CD14-positive monocyte (primary cell): ENCODE measurements around the gene TRABD. TPM values are rescaled to one million over a fixed set of nuclear protein-coding genes. Genes with fewer than 3 reads are reported as not detected.
A peak's percentile ranks its signal among the peaks of the same experiment; 100 is the strongest.

Source experiments
- DNase-seq, 3 donors: peaks; one replicate each; pipeline ENCODE4 v3.0.0-alpha.2; 2011 to 2022
- H2AFZ ChIP-seq: 2 replicates; pipeline ENCODE4 v1.6.0; 2012; ENCODE audit warnings: mild to moderate bottlenecking, low read depth, low read length, inconsistent platforms; ENCODE audit not compliant: insufficient read depth, poor library complexity, severe bottlenecking
- H3K27ac ChIP-seq, 2 donors: 1 replicate in 1 of 2; 2 replicates in 1 of 2; pipeline ENCODE4 v1.5.1; 2012 to 2013; ENCODE audit warnings: low read length in 2 of 2, control low read depth in 1 of 2, inconsistent platforms in 1 of 2, low read depth in 1 of 2, mild to moderate bottlenecking in 1 of 2
- H3K27me3 ChIP-seq, 2 donors: one replicate each; pipeline versions ENCODE4 v1.6.0 to v1.6.1; 2011 to 2013; ENCODE audit warnings: low read length in 2 of 2; ENCODE audit not compliant: control insufficient read depth in 2 of 2, insufficient read depth in 2 of 2
- H3K36me3 ChIP-seq, 2 donors: replicated peaks in 1 of 2; 1 replicate in 1 of 2; 2 replicates in 1 of 2; pipeline versions ENCODE4 v1.5.1 to v1.6.1; 2012 to 2013; ENCODE audit warnings: low read length in 2 of 2, control low read depth in 1 of 2, inconsistent platforms in 1 of 2, mild to moderate bottlenecking in 1 of 2; ENCODE audit not compliant: insufficient read depth in 2 of 2, control insufficient read depth in 1 of 2
- H3K4me1 ChIP-seq, 2 donors: 1 replicate in 1 of 2; 2 replicates in 1 of 2; pipeline versions ENCODE4 v1.5.1 to v1.6.1; 2012 to 2013; ENCODE audit warnings: low read length in 2 of 2, control low read depth in 1 of 2, inconsistent platforms in 1 of 2, mild to moderate bottlenecking in 1 of 2, moderate library complexity in 1 of 2; ENCODE audit not compliant: insufficient read depth in 2 of 2, control insufficient read depth in 1 of 2
- H3K4me2 ChIP-seq: replicated peaks from 2 replicates; pipeline ENCODE3; 2012; ENCODE audit warnings: low read length, moderate library complexity, mild to moderate bottlenecking; ENCODE audit not compliant: poor library complexity, severe bottlenecking; ENCODE audit errors: extremely low read depth
- H3K4me3 ChIP-seq, 3 experiments: fragments of 200-600 bp in 1 of 3; sonication (generic) in 1 of 3; replicated peaks in 1 of 3; 1 replicate in 2 of 3; 2 replicates in 1 of 3; pipeline ENCODE4 v1.5.1; 2011 to 2013; ENCODE audit warnings: low read length in 3 of 3, mild to moderate bottlenecking in 3 of 3, control low read depth in 2 of 3, low read depth in 2 of 3, inconsistent platforms in 1 of 3, moderate library complexity in 1 of 3
- H3K79me2 ChIP-seq: 2 replicates; pipeline ENCODE4 v1.6.0; 2012; ENCODE audit warnings: mild to moderate bottlenecking, control low read depth, inconsistent platforms, low read length, moderate library complexity; ENCODE audit not compliant: insufficient read depth
- H3K9ac ChIP-seq: 2 replicates; pipeline ENCODE4 v1.6.0; 2017; ENCODE audit warnings: low read length, mild to moderate bottlenecking; ENCODE audit not compliant: insufficient read depth, poor library complexity, severe bottlenecking
- H3K9me3 ChIP-seq, 2 donors: replicated peaks in 1 of 2; 1 replicate in 1 of 2; 2 replicates in 1 of 2; pipeline versions ENCODE4 v1.5.1 to v1.6.1; 2012 to 2013; ENCODE audit warnings: low read length in 2 of 2, control low read depth in 1 of 2; ENCODE audit not compliant: control insufficient read depth in 1 of 2, insufficient read depth in 1 of 2
- H4K20me1 ChIP-seq: 2 replicates; pipeline ENCODE4 v1.6.0; 2012; ENCODE audit warnings: mild to moderate bottlenecking, low read length, control low read depth, moderate library complexity; ENCODE audit not compliant: insufficient read depth
- H3K27ac Mint-ChIP-seq, 7 donors: one replicate each; pipeline ENCODE4 v1.8.0; 2020; ENCODE audit warnings: mild to moderate bottlenecking in 7 of 7, mixed read lengths in 7 of 7, moderate library complexity in 6 of 7, inconsistent platforms in 2 of 7
- H3K27me3 Mint-ChIP-seq, 3 donors: one replicate each; pipeline ENCODE4 v1.8.0; 2021 to 2022; ENCODE audit warnings: low read depth in 3 of 3, mild to moderate bottlenecking in 3 of 3, mixed read lengths in 3 of 3, moderate library complexity in 3 of 3, inconsistent platforms in 1 of 3
- H3K36me3 Mint-ChIP-seq, 2 donors: one replicate each; pipeline ENCODE4 v1.8.0; 2020; ENCODE audit warnings: mixed read lengths in 2 of 2, inconsistent platforms in 1 of 2, mild to moderate bottlenecking in 1 of 2
- H3K4me1 Mint-ChIP-seq: one replicate; pipeline ENCODE4 v1.8.0; 2020; ENCODE audit warnings: mild to moderate bottlenecking, mixed read lengths
- H3K4me3 Mint-ChIP-seq, 2 donors: one replicate each; pipeline ENCODE4 v1.8.0; 2020; ENCODE audit warnings: mild to moderate bottlenecking in 2 of 2, mixed read lengths in 2 of 2, moderate library complexity in 1 of 2
- H3K9me3 Mint-ChIP-seq, 7 donors: one replicate each; pipeline ENCODE4 v1.8.0; 2020 to 2022; ENCODE audit warnings: mixed read lengths in 7 of 7, mild to moderate bottlenecking in 6 of 7, moderate library complexity in 6 of 7, inconsistent platforms in 2 of 7
- CTCF ChIP-seq: fragments of 200-600 bp; IDR thresholded peaks from one replicate; pipeline ENCODE4 v1.8.0; 2022; ENCODE audit warnings: antibody characterized with exemption, mild to moderate bottlenecking
- WGBS: methylation state at CpG from one replicate; pipeline ENCODE4 v1.1.5; 2013; ENCODE audit warnings: missing lambda C conversion rate; ENCODE audit not compliant: insufficient coverage; 5-methylcytosine and 5-hydroxymethylcytosine counted together
- intact Hi-C, 2 donors: fragments of 100-400 bp; cut with micrococcal nuclease; formaldehyde crosslinking; loops; one replicate each; pipeline versions ENCODE4 v1.15.0 to v1.15.1; 2023
- polyA plus RNA-seq, 3 donors: library from polyadenylated mRNA; depleted of rRNA in 1 of 3; unstranded in 2 of 3; stranded (reverse) in 1 of 3; fragments of 300-500 nt in 2 of 3; fragments of >200 nt in 1 of 3; fragmentation: Illumina TruSeq in 2 of 3; gene quantifications; 1 replicate in 2 of 3; 2 replicates in 1 of 3; pipeline ENCODE4 v1.2.3, GENCODE V29; 2012 to 2021

TRABD gene
- polyA plus RNA-seq, 3 donors: 34.5 to 240 (median 39.3) TPM

- WGBS: 93% methylated on average over 4 of the region's 8 CpGs
- no peak overlapping the region for H3K4me2 ChIP-seq
Measured at GRCh38 chr22:50193621-50194020, 7.9 kb downstream of the TRABD start.

GRCh38 chr22:50194037-50194805 lies 8.5 kb downstream of the TRABD start:
- H3K9me3 Mint-ChIP-seq: no peaks in the 10 kb centered on the region
- H3K4me1 ChIP-seq: peaks cover 39 to 45% of the 10 kb centered on the region in 2 donors

More at GRCh38 chr22:50193621-50194020, 7.9 kb downstream of the TRABD start:
- Histone ChIP-seq H3K4me1 (peaks cover 45 to 50% of the 10 kb centered on the region in 2 donors), H3K27me3 (no peaks in the 10 kb centered on the region), H2AFZ (no peak overlapping the region), H3K36me3 (peaks cover 49 to 57% of the 10 kb centered on the region in 2 donors), H3K9me3 (no peaks in the 10 kb centered on the region), H3K79me2 (peaks cover 54% of the 10 kb centered on the region), H3K4me3 (no peak overlapping the region), H3K9ac (no peak overlapping the region), H3K27ac (peak overlapping the region in 1 of 2 donors; percentile 53), H4K20me1 (peaks cover 8% of the 10 kb centered on the region)
- no peak for DNase-seq
- no peak for TF ChIP-seq CTCF
- peaks cover 36% of the 10 kb centered on the region for H3K4me1 Mint-ChIP-seq
- H3K27me3 Mint-ChIP-seq: peaks cover 0 to 1% (median 0%) of the 10 kb centered on the region in 3 donors
- intact Hi-C loops: no loop called here
- H3K4me3 Mint-ChIP-seq: no peak overlapping the region
- H3K36me3 Mint-ChIP-seq: peaks cover 42 to 67% of the 10 kb centered on the region in 2 donors
- H3K9me3 Mint-ChIP-seq: no peaks in the 10 kb centered on the region
- peak overlapping the region in 1 of 7 donors; percentile 35 for H3K27ac Mint-ChIP-seq

More at GRCh38 chr22:50194037-50194805, 8.5 kb downstream of the TRABD start:
- no peaks in the 10 kb centered on the region for H3K27me3 ChIP-seq
- Mint-ChIP-seq H3K36me3 (peaks cover 40 to 63% of the 10 kb centered on the region in 2 donors), H3K27me3 (peaks cover 0 to 1% (median 0%) of the 10 kb centered on the region in 3 donors), H3K4me3 (no peak overlapping the region), H3K27ac (peak overlapping the region in 2 of 7 donors; percentile 35 to 60), H3K4me1 (peaks cover 30% of the 10 kb centered on the region)
- H3K27ac ChIP-seq: peak overlapping the region in 1 of 2 donors; percentile 53
- no peak for DNase-seq
- H3K4me3 ChIP-seq: no peak overlapping the region
- H3K36me3 ChIP-seq: peaks cover 51 to 63% of the 10 kb centered on the region in 2 donors
- H4K20me1 ChIP-seq: peaks cover 14% of the 10 kb centered on the region
- H3K4me2 ChIP-seq: no peak overlapping the region
- no peak overlapping the region for H3K9ac ChIP-seq
- 96% methylated on average over 43 of the region's 44 CpGs for WGBS
- no peaks in the 10 kb centered on the region for H3K9me3 ChIP-seq
- peaks cover 48% of the 10 kb centered on the region for H3K79me2 ChIP-seq
- intact Hi-C loops: no loop called here
- no peak for TF ChIP-seq CTCF
- H2AFZ ChIP-seq: no peak overlapping the region
